Hepatocyte (in vitro differentiated cells): Measurements from ENCODE around the gene INO80B.

Source experiments
- EZH2 ChIP-seq: fragments of 200-600 bp; sonication (generic); IDR thresholded peaks from 2 replicates; pipeline ENCODE4 v1.6.1; 2016; ENCODE audit warnings: antibody characterized with exemption, mild to moderate bottlenecking, borderline replicate concordance
- EZH2phosphoT487 ChIP-seq: fragments of 200-600 bp; sonication (generic); IDR thresholded peaks from one replicate; pipeline ENCODE4 v1.6.1; 2018; ENCODE audit warnings: antibody characterized with exemption, mild to moderate bottlenecking, low read depth, moderate library complexity; ENCODE audit not compliant: unreplicated experiment, severe bottlenecking
- TF ChIP-seq, protein P1 (sequence below): fragments of 200-600 bp; sonication (generic); IDR thresholded peaks from 2 replicates; pipeline ENCODE4 v1.5.1; 2016; ENCODE audit warnings: antibody characterized with exemption, mild to moderate bottlenecking; ENCODE audit not compliant: poor library complexity

DNA sequence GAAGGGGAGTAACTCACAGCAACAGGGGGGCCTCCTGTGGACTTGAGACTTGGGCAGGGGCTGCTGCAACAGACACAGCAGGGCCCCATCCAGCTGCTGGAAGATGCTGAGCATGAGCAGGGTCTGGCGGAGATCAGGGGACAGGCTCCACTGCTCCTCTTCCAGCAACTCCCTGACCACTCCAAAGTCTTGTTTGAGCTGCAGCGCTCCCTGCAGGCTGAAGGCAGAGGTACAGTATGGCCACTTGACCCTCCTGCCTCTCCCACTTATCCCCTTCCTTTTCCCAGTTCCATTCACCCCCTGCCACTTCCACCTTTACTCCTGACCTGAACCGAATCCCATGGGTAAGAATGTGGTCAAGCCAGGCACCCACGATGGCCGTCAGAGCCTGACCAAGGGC lies 20.0 kb downstream of the INO80B start:
- TF ChIP-seq, protein P1, sequence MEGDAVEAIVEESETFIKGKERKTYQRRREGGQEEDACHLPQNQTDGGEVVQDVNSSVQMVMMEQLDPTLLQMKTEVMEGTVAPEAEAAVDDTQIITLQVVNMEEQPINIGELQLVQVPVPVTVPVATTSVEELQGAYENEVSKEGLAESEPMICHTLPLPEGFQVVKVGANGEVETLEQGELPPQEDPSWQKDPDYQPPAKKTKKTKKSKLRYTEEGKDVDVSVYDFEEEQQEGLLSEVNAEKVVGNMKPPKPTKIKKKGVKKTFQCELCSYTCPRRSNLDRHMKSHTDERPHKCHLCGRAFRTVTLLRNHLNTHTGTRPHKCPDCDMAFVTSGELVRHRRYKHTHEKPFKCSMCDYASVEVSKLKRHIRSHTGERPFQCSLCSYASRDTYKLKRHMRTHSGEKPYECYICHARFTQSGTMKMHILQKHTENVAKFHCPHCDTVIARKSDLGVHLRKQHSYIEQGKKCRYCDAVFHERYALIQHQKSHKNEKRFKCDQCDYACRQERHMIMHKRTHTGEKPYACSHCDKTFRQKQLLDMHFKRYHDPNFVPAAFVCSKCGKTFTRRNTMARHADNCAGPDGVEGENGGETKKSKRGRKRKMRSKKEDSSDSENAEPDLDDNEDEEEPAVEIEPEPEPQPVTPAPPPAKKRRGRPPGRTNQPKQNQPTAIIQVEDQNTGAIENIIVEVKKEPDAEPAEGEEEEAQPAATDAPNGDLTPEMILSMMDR, result no peak
- TF ChIP-seq EZH2 (no peak), EZH2phosphoT487 (no peak)
